Measurements from ENCODE around the gene PLEKHN1. TPM values are rescaled to one million over a fixed set of nuclear protein-coding genes. Genes with fewer than 3 reads are reported as not detected.

The PLEKHN1 gene
- total RNA-seq, 1 donor from 2014 or later, result 13.2 TPM

GRCh38 chr1:937521-937920, 28.8 kb upstream of the PLEKHN1 start:
- Histone ChIP-seq H3K4me3 (ENCODE audit: low read depth, low read length) (no peak overlapping the region), H3K36me3 (ENCODE audit: control insufficient read depth, insufficient read depth, low read length) (no peaks in the 10 kb centered on the region), H3K27me3 (ENCODE audit: control insufficient read depth, insufficient read depth, low read length) (peaks cover 56% of the 10 kb centered on the region)
- no peak for TF ChIP-seq CTCF (IDR thresholded peaks at IDR 0.05; ENCODE audit: insufficient read depth, low read length, poor library complexity, severe bottlenecking)
- no peak for DNase-seq (ENCODE audit: low read depth)

GRCh38 chr1:938088-938683, 28.1 kb upstream of the PLEKHN1 start:
- DNase-seq (ENCODE audit: low read depth), result no peak
- H3K27me3 ChIP-seq (ENCODE audit: control insufficient read depth, insufficient read depth, low read length), result peaks cover 53% of the 10 kb centered on the region
- H3K36me3 ChIP-seq (ENCODE audit: control insufficient read depth, insufficient read depth, low read length), result no peaks in the 10 kb centered on the region
- H3K4me3 ChIP-seq (ENCODE audit: low read depth, low read length), result no peak overlapping the region
- TF ChIP-seq CTCF (IDR thresholded peaks at IDR 0.05; ENCODE audit: insufficient read depth, low read length, poor library complexity, severe bottlenecking), result peak; percentile 78

GRCh38 chr1:938711-939489, 27.4 kb upstream of the PLEKHN1 start:
- H3K27me3 ChIP-seq (ENCODE audit: control insufficient read depth, insufficient read depth, low read length), result peaks cover 47% of the 10 kb centered on the region
- H3K4me3 ChIP-seq (ENCODE audit: low read depth, low read length), result no peak overlapping the region
- H3K36me3 ChIP-seq (ENCODE audit: control insufficient read depth, insufficient read depth, low read length), result no peaks in the 10 kb centered on the region
- DNase-seq (ENCODE audit: low read depth), result no peak
- TF ChIP-seq CTCF (IDR thresholded peaks at IDR 0.05; ENCODE audit: insufficient read depth, low read length, poor library complexity, severe bottlenecking), result no peak

GRCh38 chr1:939511-940106, 26.7 kb upstream of the PLEKHN1 start:
- H3K4me3 ChIP-seq (ENCODE audit: low read depth, low read length), result no peak overlapping the region
- TF ChIP-seq CTCF (IDR thresholded peaks at IDR 0.05; ENCODE audit: insufficient read depth, low read length, poor library complexity, severe bottlenecking), result no peak
- peaks cover 47% of the 10 kb centered on the region for H3K27me3 ChIP-seq (ENCODE audit: control insufficient read depth, insufficient read depth, low read length)
- H3K36me3 ChIP-seq (ENCODE audit: control insufficient read depth, insufficient read depth, low read length), result no peaks in the 10 kb centered on the region
- DNase-seq (ENCODE audit: low read depth), result no peak

- no peak for DNase-seq (ENCODE audit: low read depth)
- no peak for TF ChIP-seq CTCF (IDR thresholded peaks at IDR 0.05; ENCODE audit: insufficient read depth, low read length, poor library complexity, severe bottlenecking)
- peaks cover 40% of the 10 kb centered on the region for H3K27me3 ChIP-seq (ENCODE audit: control insufficient read depth, insufficient read depth, low read length)
- no peak overlapping the region for H3K4me3 ChIP-seq (ENCODE audit: low read depth, low read length)
- H3K36me3 ChIP-seq (ENCODE audit: control insufficient read depth, insufficient read depth, low read length), result no peaks in the 10 kb centered on the region
Observed at GRCh38 chr1:940107-941014, 25.9 kb upstream of the PLEKHN1 start.

Measured in kidney epithelial cell (primary cell).